Effector CD8-positive, alpha-beta T cell (primary cell): ENCODE results near the gene SLC9C2.
"Not testable (repeated sequence)": the region's sequence is repeated elsewhere in the genome, so short reads cannot be mapped to it uniquely, and the experiment has no call there.

Experiments
- DNase-seq: peaks from one replicate; lab custom pipeline; 2025; lab: John Stamatoyannopoulos, UW

SLC9C2 gene

DNA sequence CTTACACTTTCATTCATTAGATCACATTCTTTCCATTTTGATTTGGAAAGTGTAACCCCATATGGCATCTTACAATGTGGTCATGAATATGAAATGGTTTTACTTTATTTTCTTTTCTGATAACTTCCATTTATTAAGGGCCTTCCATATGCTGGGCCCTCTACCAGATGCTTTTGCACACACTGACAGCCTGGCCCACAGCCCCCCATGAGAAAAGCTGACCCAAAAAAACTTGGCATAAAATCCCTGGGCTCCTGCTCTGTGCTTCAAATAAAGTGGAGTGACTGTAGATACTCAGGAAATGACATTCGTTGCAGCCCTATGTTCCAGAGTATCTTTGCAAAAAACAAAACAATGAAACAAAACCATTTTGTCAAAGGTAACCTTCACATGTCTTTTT is 76.9 kb downstream of the SLC9C2 start:
- DNase-seq = no peak

DNA sequence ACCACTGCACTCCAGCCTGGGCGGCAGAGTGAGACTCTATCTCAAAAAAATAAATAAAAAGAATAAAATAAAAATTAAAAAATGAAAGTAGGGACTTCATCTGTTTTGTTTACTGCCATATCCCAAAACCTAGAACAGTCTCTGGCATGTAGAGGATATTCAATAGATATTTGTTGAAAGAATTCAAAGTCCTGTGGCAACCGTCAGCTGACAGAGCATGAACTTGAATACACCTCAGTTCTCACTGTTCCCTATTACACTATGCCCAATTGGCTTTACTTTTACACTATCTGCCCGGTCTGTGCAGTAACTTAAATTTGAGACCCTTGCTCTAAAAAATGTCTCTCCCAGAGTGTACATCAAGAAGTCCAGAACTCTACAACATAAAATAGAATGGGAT is 79.5 kb downstream of the SLC9C2 start:
- no peak for DNase-seq

DNA sequence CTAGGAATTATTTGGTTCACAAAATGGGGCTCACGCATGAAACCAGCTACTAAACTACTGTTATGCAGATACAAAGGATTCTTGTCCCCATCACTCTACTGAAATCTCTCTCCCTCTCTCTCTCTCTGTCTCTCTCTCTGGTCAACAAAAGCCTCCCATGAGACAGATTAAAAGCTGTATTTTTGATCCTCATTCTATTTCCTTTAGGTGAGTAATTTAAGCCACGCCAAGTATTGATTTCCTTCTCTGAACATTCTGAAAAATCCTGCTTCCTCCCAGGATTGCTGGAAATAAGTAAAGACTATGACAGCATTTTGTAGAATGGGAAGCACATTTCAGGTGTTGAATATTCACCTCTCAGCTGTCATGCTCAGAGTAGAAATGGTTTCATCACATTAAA is 82.1 kb downstream of the SLC9C2 start:
- DNase-seq = no peak

DNA sequence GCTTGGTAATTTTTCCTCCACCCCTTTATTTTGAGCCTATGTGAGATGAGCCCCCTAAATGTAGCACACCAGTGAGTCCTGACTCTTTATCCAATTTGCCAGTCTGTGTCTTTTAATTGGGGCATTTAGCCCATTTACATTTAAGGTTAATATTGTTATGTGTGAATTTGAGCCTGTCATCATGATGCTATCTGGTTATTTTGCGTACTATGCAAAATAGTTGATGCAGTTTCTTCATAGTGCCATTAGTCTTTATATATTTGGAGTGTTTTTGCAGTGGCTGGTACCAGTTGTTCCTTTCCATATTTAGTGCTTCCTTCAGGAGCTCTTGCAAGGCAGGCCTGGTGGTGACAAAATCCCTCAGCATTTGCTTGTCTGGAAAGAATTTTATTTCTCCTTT is 88.4 kb downstream of the SLC9C2 start:
- not testable (repeated sequence) for DNase-seq

DNA sequence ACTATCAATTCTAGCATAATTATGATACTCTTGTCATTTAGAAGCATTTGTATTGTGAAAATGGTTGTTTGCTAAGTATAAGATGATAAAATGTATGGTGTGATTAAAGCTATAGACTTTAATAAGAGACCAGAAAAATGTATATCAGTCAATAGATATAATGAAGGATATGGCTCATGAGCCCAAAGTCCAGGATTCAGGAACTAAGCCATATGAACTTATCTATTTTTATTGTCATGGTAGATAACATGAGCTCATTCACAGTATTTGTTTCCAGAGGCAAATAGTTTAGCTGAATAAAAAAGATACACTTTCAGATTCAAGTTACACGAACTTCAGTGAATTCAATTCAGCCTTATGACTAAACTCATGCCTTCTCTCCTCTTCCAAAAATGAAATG is 93.1 kb downstream of the SLC9C2 start:
- DNase-seq = no peak

DNA sequence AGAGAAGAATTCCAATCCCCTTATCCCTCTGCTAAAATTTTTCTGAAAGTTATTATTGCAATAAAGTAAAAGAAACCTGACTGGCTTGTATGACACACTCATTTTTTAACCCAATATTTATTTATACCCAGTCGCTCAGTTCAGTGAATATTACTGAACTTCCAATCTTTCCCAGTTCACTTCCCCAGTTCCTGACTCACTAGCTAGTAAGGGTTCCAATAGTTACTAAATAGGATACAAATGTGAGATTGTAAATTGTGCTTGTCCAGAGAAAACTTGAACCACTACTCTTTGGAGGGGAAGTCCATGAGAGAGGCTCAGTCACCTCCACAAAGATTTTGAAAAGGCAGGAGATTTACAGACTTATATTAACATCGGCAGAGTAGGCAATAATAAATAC is 94.3 kb downstream of the SLC9C2 start:
- no peak for DNase-seq

DNA sequence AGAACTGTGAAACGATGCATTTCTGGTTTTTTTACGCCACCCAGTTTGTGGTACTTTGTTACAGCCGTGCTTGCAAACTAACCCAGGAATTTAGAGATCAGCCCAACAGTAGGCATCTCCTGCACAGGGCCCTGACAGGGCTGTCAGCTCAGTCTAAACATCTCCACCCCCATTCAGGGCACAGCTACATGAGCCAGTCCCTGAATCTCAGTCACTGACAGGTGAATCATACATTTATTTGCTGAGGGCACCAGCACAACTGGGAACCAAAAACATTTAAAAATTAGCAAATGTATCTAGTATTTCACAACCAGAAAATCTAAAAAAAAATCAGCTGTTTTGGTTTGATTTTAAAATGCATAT is 95.0 kb downstream of the SLC9C2 start:
- DNase-seq = no peak

DNA sequence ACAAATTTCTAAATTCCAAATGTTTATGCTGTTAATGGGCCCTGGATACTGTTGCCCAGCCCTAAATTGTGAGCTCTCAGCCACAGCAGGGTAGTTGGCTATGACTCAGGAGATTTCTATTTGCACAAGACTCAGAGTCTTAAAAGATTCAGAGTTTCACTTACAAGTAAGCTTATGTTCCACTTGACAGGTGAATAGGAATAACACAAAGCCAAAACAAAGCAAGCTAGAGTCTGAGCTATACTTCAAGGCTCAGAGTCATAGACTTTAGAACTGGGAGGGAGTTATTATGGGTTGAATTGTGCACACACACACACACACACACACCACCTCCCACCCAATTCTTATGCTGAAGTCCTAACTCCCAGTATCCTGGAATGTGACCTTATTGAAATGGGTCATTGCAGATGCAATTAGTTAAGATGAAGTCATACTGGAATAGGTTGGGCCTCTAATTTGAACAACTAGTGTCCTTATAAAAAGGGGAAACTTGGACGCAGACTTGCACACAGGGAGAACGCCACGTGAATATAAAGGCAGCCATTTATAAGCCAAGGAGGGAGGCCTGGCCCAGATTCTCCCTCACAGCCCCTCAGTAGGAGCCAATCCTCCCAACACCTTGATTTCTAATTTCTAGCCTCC is 95.5 kb downstream of the SLC9C2 start:
- no peak for DNase-seq

DNA sequence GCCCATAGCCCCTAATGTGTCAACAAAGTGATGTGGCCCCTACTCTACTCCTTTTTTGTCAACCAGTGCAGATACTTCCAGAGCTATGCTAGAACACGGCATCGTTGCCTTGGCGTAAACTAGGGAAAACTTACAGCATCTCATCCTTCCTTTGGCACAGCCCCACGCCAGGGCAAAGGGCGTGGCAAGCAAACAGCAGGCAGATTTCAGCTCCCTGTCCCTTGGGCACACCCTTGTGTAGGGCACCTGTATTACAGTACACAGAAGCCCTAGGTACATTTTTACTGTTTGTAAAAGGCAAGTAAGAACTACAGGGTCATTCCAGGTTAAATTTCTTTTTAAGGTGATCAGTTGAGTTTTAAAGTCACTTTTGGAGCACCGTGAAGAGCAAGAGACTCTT is 96.4 kb downstream of the SLC9C2 start:
- DNase-seq = no peak

DNA sequence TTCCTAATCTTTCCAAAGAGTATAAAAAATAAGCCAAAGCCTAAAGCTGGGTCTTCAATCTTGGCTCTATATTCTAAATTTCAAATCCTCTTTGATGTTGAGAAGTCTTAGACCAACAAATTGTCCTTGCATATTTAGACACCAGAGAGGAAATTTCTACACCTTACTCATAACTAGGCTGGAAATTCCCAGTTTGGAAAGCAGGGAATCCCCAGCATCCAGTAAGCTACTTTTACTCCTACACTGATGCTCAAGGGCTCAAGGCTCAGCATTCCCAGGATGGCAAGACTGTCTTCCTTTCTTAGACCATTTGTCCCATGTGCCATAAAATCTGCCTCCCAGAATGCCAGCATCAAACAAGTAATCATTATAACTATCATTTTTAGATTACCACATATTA is 97.5 kb downstream of the SLC9C2 start:
- DNase-seq = no peak

DNA sequence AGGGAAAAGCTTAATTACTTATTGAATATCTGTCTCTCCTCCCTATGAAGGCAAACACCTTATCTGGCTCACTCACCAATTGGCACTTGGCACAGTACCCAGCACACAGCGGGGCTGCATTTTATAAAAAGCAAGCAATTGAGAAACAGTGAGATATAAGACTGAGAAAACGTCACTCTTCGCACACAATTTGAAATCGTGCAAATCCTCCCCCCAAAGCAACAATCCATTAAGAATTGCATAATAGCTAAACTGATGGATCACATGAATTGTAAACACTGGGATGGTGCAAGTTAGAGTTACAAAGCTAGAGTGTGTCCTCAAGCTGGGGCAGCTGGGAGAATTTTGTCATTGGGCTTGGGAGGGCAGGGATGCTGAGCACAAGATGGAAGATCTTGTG is 98.6 kb downstream of the SLC9C2 start:
- DNase-seq = no peak

DNA sequence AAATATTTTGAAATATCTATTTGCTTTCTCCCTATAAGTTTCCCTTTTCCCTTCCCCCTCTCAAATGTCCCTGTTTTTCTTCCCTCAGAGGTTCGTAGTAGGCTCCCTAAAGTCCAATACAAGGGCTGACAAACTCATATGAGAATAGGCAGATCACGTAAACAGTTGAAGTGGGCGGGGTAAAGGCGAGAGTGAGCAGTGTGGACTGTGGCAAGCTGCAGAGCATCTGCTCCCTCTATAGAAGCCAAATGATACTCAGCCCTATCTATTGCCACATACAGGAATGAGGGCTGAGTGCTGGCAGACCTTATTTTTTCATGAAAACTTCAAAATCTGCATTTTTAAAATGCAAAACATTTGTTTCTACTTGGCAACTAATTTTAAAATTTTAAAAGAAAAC is 99.5 kb downstream of the SLC9C2 start:
- DNase-seq = no peak

DNA sequence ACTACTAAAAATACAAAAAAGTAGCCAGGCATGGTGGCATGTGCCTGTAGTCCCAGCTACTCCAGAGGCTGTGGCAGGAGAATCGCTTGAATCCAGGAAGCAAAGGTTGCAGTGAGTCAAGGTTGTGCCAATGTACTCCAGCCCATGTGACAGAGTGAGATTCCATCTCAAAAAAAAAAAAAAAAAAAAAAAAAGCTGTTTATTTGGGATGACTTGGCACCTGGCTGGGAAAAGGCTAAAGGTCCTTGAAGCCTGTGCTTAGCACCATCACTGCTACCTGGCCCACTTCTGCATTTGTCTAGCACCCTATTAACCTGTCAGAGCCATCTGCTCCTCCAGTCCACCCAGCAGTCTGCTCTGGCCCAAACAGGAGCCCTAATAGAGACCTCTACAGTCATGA is 100.8 kb downstream of the SLC9C2 start:
- DNase-seq = no peak

DNA sequence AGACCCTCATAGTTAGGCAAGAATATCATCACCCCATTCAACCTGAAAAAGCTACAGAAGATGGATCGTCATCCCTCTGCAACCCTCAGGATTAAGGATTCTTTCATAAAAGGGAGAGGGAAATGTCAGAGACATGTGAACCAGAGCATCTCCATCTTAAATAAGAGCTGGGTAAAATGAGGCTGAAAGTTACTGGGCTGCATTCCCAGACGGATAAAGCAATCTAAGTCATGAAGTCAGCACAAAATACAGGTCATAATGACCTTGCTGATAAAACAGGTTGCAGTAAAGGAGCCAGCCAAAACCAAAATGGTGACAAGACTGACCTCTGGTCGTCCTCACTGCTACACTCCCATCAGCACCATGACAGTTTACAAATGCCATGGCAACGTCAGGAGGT is 103.1 kb downstream of the SLC9C2 start:
- no peak for DNase-seq

DNA sequence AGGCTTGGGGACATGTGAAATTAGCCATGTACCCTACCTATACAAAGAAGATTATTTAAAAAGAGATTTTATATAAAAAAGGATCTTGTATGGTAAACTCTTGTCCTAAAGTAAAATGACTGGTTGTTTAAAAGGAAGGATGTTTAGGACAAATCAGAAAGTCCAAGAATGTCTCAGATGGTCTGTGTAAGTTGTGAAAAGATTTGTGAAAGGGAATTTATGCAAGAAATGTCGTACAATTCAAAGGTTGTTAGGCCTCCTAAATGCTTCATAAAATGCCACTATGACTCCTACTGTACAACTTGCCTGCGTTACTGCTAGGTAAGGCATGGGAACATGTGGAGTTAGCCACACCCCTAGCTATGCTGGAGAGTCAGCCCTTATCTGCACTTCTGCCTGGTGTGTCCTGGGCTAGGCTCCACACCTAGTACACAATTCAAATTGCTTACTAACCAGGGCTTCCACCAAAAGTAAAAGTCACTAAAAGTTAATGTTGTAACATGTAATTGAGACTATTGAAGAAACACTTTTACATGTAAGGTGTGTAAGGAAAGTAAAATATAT is 106.0 kb downstream of the SLC9C2 start:
- DNase-seq = no peak

DNA sequence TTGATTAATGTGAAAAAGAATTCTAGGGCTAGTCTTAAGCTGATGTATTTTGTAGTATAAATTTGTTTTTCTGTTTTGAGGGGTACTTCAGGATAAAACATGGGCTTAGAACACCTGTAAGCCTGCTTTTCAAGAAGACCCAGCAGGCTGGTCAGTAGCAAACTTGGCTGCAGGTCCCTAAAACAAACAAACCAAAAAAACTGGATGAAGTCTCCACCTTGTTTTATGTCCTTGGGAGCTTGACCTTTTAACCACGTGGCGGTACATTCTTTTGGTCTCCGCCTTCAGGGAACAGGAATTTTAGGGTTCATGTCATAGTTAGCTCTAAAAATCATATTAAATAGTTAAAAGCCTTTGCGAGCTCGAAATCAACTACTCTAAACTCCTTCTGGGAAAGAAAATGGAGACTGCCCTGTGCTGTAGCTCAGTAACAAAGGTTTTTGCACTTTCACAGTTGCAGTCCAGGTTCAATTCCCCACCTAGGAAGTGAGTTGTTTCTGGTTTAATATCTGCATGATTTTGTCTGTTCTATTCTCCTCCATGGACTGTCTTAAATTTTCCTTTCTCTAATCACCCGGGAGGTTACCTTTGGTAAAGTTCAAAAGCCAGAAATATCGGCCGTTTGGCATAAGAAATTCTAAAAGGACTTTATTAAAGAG is 107.1 kb downstream of the SLC9C2 start:
- no peak for DNase-seq

DNA sequence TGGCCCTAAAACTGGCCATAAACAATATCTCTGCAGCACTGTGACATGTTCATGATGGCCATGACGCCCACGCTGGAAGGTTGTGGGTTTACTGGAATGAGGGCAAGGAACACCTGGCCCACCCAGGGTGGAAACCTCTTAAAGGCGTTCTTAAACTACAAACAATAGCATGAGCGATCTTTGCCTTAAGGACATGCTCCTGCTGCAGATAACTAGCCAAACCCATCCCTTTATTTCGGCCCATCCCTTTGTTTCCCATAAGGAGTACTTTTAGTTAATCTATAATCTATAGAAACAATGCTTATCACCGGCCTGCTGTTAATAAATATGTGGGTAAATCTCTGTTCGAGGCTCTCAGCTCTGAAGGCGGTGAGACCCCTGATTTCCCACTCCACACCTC is 109.7 kb downstream of the SLC9C2 start:
- not testable (repeated sequence) for DNase-seq

DNA sequence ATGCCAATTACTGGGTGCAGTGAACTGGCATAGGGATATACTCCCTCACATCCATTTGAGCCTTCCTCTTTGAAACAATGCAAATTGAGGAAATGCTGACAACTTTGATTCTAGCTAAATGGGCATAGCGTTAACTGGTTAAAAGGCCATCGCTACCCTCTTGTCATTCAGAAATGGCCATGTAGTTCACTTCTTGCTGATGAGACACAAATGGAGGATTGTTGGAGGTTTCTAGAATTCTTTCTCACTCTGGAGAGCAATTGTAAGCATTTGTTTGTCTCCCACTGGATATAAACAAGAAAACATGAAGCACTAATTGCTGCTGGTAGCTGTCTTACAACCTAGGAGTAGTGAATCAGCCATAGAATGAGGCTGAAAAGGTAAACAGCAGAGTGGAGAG is 111.4 kb downstream of the SLC9C2 start:
- no peak for DNase-seq

DNA sequence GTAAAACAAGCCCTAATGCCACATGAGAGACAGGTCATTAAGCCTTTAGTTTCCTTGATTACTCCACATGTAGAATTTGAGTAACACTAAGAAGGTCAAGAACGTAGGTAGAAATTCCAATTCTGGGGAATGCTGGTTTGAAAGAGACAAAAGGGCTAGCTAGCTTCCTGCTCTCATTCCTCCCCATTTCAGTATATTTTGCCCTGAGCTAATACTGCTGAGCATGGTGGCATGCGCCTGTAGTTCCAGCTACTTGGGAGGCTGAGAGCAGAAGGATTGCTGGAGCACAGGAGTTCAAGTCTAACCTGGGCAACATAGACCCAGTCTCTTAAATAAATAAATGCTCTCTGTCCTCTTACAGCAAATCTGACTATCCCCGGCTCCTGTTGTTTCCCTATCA is 112.9 kb downstream of the SLC9C2 start:
- DNase-seq = no peak

DNA sequence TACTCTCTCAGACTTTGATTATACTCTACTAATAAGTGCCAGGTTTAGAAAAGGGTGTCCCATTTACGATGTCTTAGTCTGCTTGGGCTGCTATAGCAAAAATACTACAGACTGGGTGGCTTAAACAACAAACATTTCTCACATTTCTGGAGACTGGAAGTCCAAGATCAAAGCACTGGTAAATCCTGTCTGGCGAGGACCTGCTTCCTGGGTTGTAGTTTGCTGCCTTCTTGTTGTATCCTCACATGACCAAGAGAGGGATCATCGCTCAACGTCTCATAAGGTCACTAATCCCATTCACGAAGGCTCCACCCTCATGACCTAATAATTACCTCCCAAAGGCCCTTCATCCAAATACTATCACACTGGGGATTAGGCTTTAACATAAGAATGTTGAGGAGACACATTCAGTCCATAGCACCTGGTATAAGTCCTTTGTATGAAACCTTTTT is 113.7 kb downstream of the SLC9C2 start:
- no peak for DNase-seq

DNA sequence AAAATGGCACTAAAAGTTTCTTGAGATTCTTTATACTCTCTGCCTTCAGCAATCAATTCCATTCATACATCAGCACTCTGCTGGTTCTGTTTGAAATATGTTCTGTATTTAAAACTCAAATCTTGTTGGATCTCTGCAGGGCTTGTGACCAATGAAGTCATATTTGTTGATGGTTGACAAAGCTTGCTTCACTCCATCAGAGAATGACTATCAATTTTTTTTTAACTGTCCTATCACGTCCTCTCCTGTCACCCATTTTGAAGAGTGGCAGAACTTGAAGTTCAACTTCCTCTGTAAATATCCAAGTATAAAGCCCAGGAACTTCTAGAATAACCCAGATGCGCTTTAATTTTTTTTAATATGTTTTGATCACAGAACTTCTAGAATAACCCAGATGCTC is 114.9 kb downstream of the SLC9C2 start:
- DNase-seq = no peak

DNA sequence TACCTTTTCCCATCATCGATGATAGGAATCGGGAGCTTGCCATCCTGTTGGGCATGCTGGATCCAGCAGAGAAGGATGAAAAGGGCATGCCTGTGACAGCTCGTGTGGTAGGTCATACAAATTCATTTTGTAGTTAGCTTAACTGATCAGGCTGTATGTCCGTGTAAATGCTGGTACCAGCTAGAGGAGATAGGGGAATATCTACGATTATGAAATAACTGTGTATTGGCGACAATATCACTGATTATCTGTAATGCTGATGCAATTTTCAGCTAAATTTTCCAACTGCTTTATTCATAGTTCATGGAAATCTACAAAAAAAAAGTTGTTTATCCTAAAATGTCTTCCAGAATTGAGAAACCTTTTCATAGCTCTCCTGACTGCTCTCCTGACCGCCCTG is 117.5 kb downstream of the SLC9C2 start:
- DNase-seq = no peak

DNA sequence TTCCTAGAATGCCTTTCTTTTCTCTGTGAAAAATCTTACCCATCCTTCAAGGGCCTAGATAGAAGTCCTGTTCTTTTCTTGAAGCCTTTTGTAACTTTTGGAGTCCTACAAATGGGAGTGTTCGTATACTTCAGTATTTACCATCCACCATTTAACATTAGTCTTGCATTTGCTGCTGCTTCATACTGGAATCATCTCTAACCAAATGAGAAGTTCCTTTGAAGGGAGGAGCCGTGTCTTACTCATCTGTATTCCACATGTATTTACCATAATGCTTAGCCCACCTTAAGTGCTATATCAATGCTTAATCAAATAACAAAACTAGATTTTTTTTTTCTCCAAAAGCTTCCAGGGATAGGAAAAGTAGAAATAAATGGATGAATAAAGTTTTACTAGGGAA is 118.6 kb downstream of the SLC9C2 start:
- no peak for DNase-seq

DNA sequence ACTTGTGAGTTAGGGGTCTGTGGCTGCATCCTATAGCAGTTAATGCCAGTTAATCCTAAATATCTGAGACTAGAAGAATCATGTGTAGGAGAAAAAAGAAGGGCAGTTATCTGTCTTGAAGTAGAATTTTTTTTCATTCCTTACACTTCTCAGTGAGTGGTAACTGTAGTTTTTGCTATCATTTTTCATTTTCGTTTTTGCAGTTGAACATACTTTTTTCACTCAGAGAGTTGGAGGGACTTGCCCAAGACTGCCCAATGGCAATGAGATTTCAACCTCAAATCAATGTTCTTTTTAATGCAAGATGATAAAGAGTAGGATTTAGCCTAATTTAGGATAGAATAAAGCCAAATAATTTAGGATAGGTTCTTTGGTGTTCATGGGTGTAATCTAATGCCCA is 120.2 kb downstream of the SLC9C2 start:
- DNase-seq = no peak
